ENCODE data around the gene METTL13. TPM values are rescaled to one million over a fixed set of nuclear protein-coding genes. Genes with fewer than 3 reads are reported as not detected.

Gene METTL13
- total RNA-seq, 3 donors from 2014 or later (not counting 1 experiment from before 2014, with no cell fraction given), result 12.1 to 23.3 (median 18.2) TPM

DNA sequence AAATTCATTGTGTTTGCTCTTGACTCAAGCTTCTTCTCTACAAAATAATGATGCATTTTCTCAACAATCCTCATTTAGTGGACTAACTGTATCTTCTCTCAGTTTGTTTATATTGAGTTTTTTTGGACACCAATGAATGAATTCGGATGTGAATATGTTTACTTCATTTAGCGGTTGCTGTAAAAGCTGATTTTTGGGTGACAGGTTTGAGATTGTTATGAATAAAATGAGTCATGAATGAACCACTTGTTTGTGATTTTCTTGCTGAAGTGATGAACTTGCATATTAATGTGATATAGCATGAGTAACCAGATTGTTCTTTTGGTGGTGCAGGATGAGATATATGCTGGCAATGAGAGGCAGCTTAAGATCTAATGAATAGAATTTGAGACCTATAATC, 62.9 kb downstream of the METTL13 start:
- no peak overlapping the region for H3K4me3 ChIP-seq (ENCODE audit: low read length)
- Mint-ChIP-seq H3K27ac (no peak overlapping the region), H3K36me3 (no peaks in the 10 kb centered on the region), H3K4me1 (peaks cover 18 to 24% of the 10 kb centered on the region in 2 donors), H3K4me3 (no peak overlapping the region), H3K27me3 (ENCODE audit: low read depth in 2 of 2) (peaks cover 20 to 45% of the 10 kb centered on the region in 2 donors), H3K9me3 (no peaks in the 10 kb centered on the region)
- intact Hi-C loops (cut with micrococcal nuclease), result loop anchor here (5.0 kb wide), 1 partner anchor 37 kb away; no protein-coding TSS in a partner anchor
- DNase-seq (no peak), ATAC-seq (no peak)
- H3K9me3 ChIP-seq (ENCODE audit: control insufficient read depth, insufficient read depth, low read length), result no peaks in the 10 kb centered on the region
- H3K4me1 ChIP-seq (ENCODE audit: control insufficient read depth, insufficient read depth, low read length), result peaks cover 18% of the 10 kb centered on the region
- H3K27ac ChIP-seq (ENCODE audit: low read length), result no peak overlapping the region
- no peaks in the 10 kb centered on the region for H3K36me3 ChIP-seq (ENCODE audit: control insufficient read depth, insufficient read depth, low read length)
- TF ChIP-seq, protein P1, sequence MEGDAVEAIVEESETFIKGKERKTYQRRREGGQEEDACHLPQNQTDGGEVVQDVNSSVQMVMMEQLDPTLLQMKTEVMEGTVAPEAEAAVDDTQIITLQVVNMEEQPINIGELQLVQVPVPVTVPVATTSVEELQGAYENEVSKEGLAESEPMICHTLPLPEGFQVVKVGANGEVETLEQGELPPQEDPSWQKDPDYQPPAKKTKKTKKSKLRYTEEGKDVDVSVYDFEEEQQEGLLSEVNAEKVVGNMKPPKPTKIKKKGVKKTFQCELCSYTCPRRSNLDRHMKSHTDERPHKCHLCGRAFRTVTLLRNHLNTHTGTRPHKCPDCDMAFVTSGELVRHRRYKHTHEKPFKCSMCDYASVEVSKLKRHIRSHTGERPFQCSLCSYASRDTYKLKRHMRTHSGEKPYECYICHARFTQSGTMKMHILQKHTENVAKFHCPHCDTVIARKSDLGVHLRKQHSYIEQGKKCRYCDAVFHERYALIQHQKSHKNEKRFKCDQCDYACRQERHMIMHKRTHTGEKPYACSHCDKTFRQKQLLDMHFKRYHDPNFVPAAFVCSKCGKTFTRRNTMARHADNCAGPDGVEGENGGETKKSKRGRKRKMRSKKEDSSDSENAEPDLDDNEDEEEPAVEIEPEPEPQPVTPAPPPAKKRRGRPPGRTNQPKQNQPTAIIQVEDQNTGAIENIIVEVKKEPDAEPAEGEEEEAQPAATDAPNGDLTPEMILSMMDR (IDR thresholded peaks at IDR 0.05), result no peak
- peaks cover 36% of the 10 kb centered on the region for H3K27me3 ChIP-seq (ENCODE audit: control insufficient read depth, insufficient read depth, low read length)
- 97% methylated on average over 2 of the region's 2 CpGs for WGBS (ENCODE audit: insufficient coverage)

DNA sequence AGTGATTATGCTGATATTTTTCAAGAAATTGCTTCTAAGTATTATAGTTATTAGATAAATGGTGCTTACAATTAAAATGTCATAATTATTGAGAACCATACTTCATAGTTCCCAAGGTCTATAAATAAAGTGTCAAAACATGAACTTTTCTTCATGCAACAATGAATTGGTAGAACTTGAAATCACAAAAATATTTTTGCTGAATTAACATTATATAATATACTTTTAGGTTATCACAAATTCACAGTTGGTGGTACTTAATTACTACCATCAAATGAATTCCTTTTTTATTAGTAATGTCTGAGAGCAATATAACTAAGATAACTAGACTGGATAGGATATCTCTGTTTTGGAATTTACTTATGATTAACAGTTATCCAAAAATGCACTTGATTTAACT, 64.5 kb downstream of the METTL13 start:
- H3K4me1 Mint-ChIP-seq, result peaks cover 10 to 18% of the 10 kb centered on the region in 2 donors
- TF ChIP-seq, protein P1 (IDR thresholded peaks at IDR 0.05), result no peak
- Histone ChIP-seq H3K4me1 (ENCODE audit: control insufficient read depth, insufficient read depth, low read length) (peaks cover 14% of the 10 kb centered on the region), H3K9me3 (ENCODE audit: control insufficient read depth, insufficient read depth, low read length) (no peaks in the 10 kb centered on the region), H3K27me3 (ENCODE audit: control insufficient read depth, insufficient read depth, low read length) (peaks cover 37% of the 10 kb centered on the region), H3K36me3 (ENCODE audit: control insufficient read depth, insufficient read depth, low read length) (no peaks in the 10 kb centered on the region), H3K4me3 (ENCODE audit: low read length) (no peak overlapping the region), H3K27ac (ENCODE audit: low read length) (no peak overlapping the region)
- intact Hi-C loops (cut with micrococcal nuclease), result no loop called here
- no peak overlapping the region for H3K27ac Mint-ChIP-seq
- H3K4me3 Mint-ChIP-seq, result no peak overlapping the region
- H3K36me3 Mint-ChIP-seq, result no peaks in the 10 kb centered on the region
- ATAC-seq, result no peak
- no peak for DNase-seq
- no peaks in the 10 kb centered on the region for H3K9me3 Mint-ChIP-seq
- peaks cover 24 to 53% of the 10 kb centered on the region in 2 donors for H3K27me3 Mint-ChIP-seq (ENCODE audit: low read depth in 2 of 2)

Other genes with a start within 250 kb of the METTL13 start
- gene MYOCOS, start 159.4 kb upstream of the METTL13 start, total RNA-seq, result not detected
- not detected for gene MYOC, start 129.0 kb upstream of the METTL13 start, total RNA-seq
- 10 to 100 TPM; 17.5 to 24.2 (median 20.7) TPM for gene VAMP4, start 39.6 kb upstream of the METTL13 start, total RNA-seq
- 1 to 10 TPM; 2.5 to 3.3 (median 2.8) TPM for gene DNM3, start 59.8 kb downstream of the METTL13 start, total RNA-seq

All from natural killer cell (primary cell).